K562 (cell line): Measurements from ENCODE around the gene HOXB7. TPM values are rescaled to one million over a fixed set of nuclear protein-coding genes. Genes with fewer than 3 reads are reported as not detected.

ENCODE experiments used
- ATAC-seq: fragments of 200-7000 bp; cut with Tn5 transposase; 3 replicates; pipeline ENCODE4 v1.9.1; 2020; ENCODE audit warnings: moderate library complexity
- BruUV-seq: library from RNA; stranded (reverse); fragments of 400-500 nt; replicated peaks from 2 replicates; lab custom pipeline; 2021; lab: Mats Ljungman, UMichigan
- CTCF ChIA-PET: fragments of 300-600 bp; formaldehyde crosslinking; extraction: SDS; loops from one replicate; lab custom pipeline; 2021; ENCODE audit warnings: low intra/inter-chr PET ratio; lab: Yijun Ruan, JAX
- POLR2A ChIA-PET: fragments of 300-600, 350-650 bp; sonication (Branson Sonifier 250); formaldehyde crosslinking; extraction: SDS; loops from one replicate; lab custom pipeline; 2021; ENCODE audit warnings: antibody characterized with exemption, inconsistent platforms; lab: Yijun Ruan, JAX
- DNase-seq, 4 experiments: peaks; one replicate each; pipeline versions ENCODE4 v3.0.0 to v3.0.0-alpha.2; 2011 to 2018; ENCODE audit warnings: low spot score in 3 of 4, mixed read lengths in 3 of 4; ENCODE audit errors: extremely low read depth in 1 of 4
- FAIRE-seq: peaks from 2 replicates; lab custom pipeline; 2011; peaks lifted over from hg19 to GRCh38; lab: Jason Lieb, UNC
- H2AFZ ChIP-seq: 2 replicates; pipeline ENCODE4 v1.6.0; 2011; ENCODE audit warnings: low read depth, low read length, control low read depth, inconsistent platforms
- H3K27ac ChIP-seq: fragments of 200-600 bp; 3 replicates; pipeline ENCODE4 v1.8.0; 2011; ENCODE audit warnings: low read depth, mild to moderate bottlenecking, control low read depth, inconsistent platforms, low read length, moderate library complexity, mixed read lengths; ENCODE audit errors: extremely low read depth
- H3K27me3 ChIP-seq, 2 experiments: fragments of 300-600 bp in 1 of 2; 2 replicates in 1 of 2; 3 replicates in 1 of 2; pipeline versions ENCODE4 v1.6.0 to v1.8.0; 2011; ENCODE audit warnings: inconsistent platforms in 2 of 2, low read length in 2 of 2, mild to moderate bottlenecking in 1 of 2, mixed read lengths in 1 of 2, moderate library complexity in 1 of 2; ENCODE audit not compliant: control insufficient read depth in 2 of 2, insufficient read depth in 2 of 2
- H3K36me3 ChIP-seq: fragments of 300-600 bp; 3 replicates; pipeline ENCODE4 v1.8.0; 2011; ENCODE audit warnings: mild to moderate bottlenecking, low read length, inconsistent platforms; ENCODE audit not compliant: control insufficient read depth, insufficient read depth
- H3K4me1 ChIP-seq, 2 experiments: fragments of 200-600 bp in 1 of 2; replicated peaks in 1 of 2; 2 replicates in 1 of 2; 3 replicates in 1 of 2; pipeline versions ENCODE4 v1.5.1 to v1.8.0; 2011; ENCODE audit warnings: inconsistent platforms in 2 of 2, low read length in 2 of 2, mild to moderate bottlenecking in 1 of 2, mixed read lengths in 1 of 2, moderate library complexity in 1 of 2; ENCODE audit not compliant: control insufficient read depth in 2 of 2, insufficient read depth in 2 of 2
- H3K4me2 ChIP-seq: 2 replicates; pipeline ENCODE4 v1.6.1; 2011; ENCODE audit warnings: low read length, control low read depth, inconsistent platforms, mixed read lengths; ENCODE audit not compliant: insufficient read depth
- H3K4me3 ChIP-seq: fragments of 200-600 bp; sonication (generic), shearing (Covaris generic); 2 replicates; pipeline ENCODE4 v1.5.1; 2016; ENCODE audit warnings: control low read depth, inconsistent platforms
- H3K79me2 ChIP-seq: fragments of 200-600 bp; 3 replicates; pipeline ENCODE4 v1.8.0; 2011; ENCODE audit warnings: low read length, inconsistent platforms; ENCODE audit not compliant: control insufficient read depth, insufficient read depth
- H3K9ac ChIP-seq, 2 experiments: 2 replicates each; pipeline versions ENCODE4 v1.6.0 to v1.6.1; 2011; ENCODE audit warnings: low read depth in 2 of 2, low read length in 2 of 2, control low read depth in 1 of 2, inconsistent platforms in 1 of 2, mild to moderate bottlenecking in 1 of 2, mixed read lengths in 1 of 2; ENCODE audit not compliant: insufficient read depth in 1 of 2
- H3K9me1 ChIP-seq: one replicate; pipeline ENCODE4 v1.6.0; 2011; ENCODE audit warnings: inconsistent platforms, mild to moderate bottlenecking, low read length, moderate library complexity; ENCODE audit not compliant: control insufficient read depth, insufficient read depth
- H3K9me3 ChIP-seq: replicated peaks from 2 replicates; pipeline ENCODE4 v1.5.1; 2011; ENCODE audit warnings: low read depth, low read length, inconsistent platforms; ENCODE audit not compliant: control insufficient read depth, insufficient read depth
- H4K20me1 ChIP-seq: replicated peaks from 2 replicates; pipeline ENCODE4 v1.6.1; 2011; ENCODE audit warnings: low read length, inconsistent platforms, mixed read lengths; ENCODE audit not compliant: control insufficient read depth, insufficient read depth
- E2F1 ChIP-seq: sonication (generic); formaldehyde crosslinking; IDR thresholded peaks from 2 replicates; pipeline ENCODE4 v1.8.1; 2023; ENCODE audit warnings: mild to moderate bottlenecking, missing genetic modification reagents, moderate library complexity
- JUN ChIP-seq, 2 experiments: sonication (generic) in 1 of 2; formaldehyde crosslinking in 1 of 2; IDR thresholded peaks; 2 replicates each; pipeline versions ENCODE4 v1.6.1 to v1.8.0; 2012 to 2022; ENCODE audit warnings: borderline replicate concordance in 2 of 2, mild to moderate bottlenecking in 2 of 2, improper control_type of control experiment in 1 of 2, low read depth in 1 of 2, low read length in 1 of 2, missing genetic modification reagents in 1 of 2
- TOE1 ChIP-seq, 2 experiments: fragments of 450-650 bp in 1 of 2; sonication (generic) in 1 of 2; formaldehyde crosslinking in 1 of 2; IDR thresholded peaks; 2 replicates each; pipeline versions ENCODE4 v1.7.1 to v1.8.0; 2016 to 2022; ENCODE audit warnings: borderline replicate concordance in 2 of 2, mild to moderate bottlenecking in 2 of 2, antibody characterized with exemption in 1 of 2, inconsistent platforms in 1 of 2, low read depth in 1 of 2, missing genetic modification reagents in 1 of 2, moderate library complexity in 1 of 2
- ZNF507 ChIP-seq: conservative IDR thresholded peaks from 2 replicates; pipeline ENCODE4 v1.6.1; 2017; ENCODE audit warnings: missing genetic modification characterization, missing compliant biosample characterization
- ZNF644 ChIP-seq: fragments of 200-800 bp; sonication (Bioruptor generic); IDR thresholded peaks from 2 replicates; pipeline ENCODE4 v1.6.1; 2016; ENCODE audit warnings: low read depth, missing genetic modification characterization, missing compliant biosample characterization
- WGBS: fragments of 100-300 bp; shearing (Covaris generic); methylation state at CpG from one replicate; pipeline ENCODE4 v1.1.6; 2016; ENCODE audit warnings: low coverage, mixed read lengths; ENCODE audit not compliant: insufficient coverage; ENCODE audit errors: missing lambda C conversion rate; 5-methylcytosine and 5-hydroxymethylcytosine counted together
- in situ Hi-C: fragments of 300-500 bp; cut with MboI; formaldehyde crosslinking; loops from 4 replicates; pipeline ENCODE4 v1.15.0; 2018; ENCODE audit warnings: inconsistent platforms, mixed read lengths
- intact Hi-C: fragments of 100-400 bp; cut with micrococcal nuclease; formaldehyde crosslinking; loops from 2 replicates; pipeline ENCODE4 v1.14.2; 2022
- polyA plus RNA-seq, 8 experiments: library from polyadenylated mRNA; depleted of rRNA in 4 of 8; stranded (reverse) in 5 of 8; unstranded in 3 of 8; fragments of >200 nt; fragmentation: Nextera tagmentation in 2 of 8; fragmentation: Illumina TruSeq in 1 of 8; extraction: Ambion mirVana in 2 of 8; extraction: Trizol in 1 of 8; gene quantifications; 2 replicates each; pipeline versions ENCODE4 v1.2.1 to v1.2.3, GENCODE V29; 2011 to 2014; ENCODE audit warnings: inconsistent platforms in 1 of 8, missing spikeins in 1 of 8
- total RNA-seq, 7 experiments: library from RNA; depleted of rRNA in 6 of 7; stranded (reverse); fragments of >200 nt in 6 of 7; fragmentation: Illumina TruSeq in 2 of 7; extraction: Trizol in 2 of 7; gene quantifications; 2 replicates each; pipeline versions ENCODE4 v1.2.1 to v1.2.3, GENCODE V29; 2011 to 2021; ENCODE audit warnings: low replicate concordance in 1 of 7

Gene HOXB7
- total and polyA plus RNA-seq, 9 of the 15 experiments (the other 6 are each of a cell fraction or from before 2014, with no cell fraction given), result 5.5 to 16.7 (median 8.3) TPM

DNA sequence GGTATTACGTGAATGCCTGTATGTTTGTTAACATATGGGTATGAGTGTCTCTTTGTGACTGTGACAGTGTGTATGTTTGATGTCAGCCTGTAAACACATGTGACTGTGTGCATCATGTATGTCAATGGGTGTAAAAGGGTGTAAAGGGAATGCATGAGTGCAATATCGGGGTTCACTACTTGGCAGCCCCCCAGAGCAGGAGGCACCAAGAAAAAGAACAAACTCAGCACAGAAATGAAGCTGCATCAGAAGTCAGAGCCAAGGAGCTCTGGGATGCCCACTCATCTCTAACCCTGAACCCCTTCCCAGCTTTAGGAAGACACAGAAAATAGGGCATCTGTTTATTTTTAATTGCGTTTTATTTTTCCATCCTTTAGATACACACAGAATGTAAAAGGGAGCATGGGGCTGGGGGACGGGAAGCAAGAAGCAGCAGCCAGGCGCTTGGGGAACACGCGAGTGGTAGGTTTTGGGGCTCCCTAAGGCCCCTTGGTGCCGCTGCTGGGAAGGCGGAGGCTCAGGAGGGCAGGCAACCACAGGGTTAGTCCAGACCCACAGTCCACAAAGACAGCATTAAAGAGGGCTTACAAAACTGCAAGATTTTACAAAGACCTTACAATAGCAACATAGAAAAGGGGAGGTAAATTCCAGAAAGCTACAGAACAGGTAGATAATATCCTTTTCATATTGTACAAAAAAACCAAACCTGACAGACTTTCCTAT, 3.8 kb downstream of the HOXB7 start:
- H3K36me3 ChIP-seq, result peaks cover 6% of the 10 kb centered on the region; the same call in 1 of the 3 replicates
- intact Hi-C loops (no loop called here), in situ Hi-C loops (no loop called here)
- H3K4me3 ChIP-seq, result no peak overlapping the region
- TF ChIP-seq TOE1 (IDR thresholded peaks at IDR 0.05; ENCODE audit: borderline replicate concordance) (no peak), TOE1 (CRISPR knock-in tag; IDR thresholded peaks at IDR 0.05; ENCODE audit: borderline replicate concordance, low read depth) (no peak), ZNF644 (tag) (no peak), E2F1 (no peak), JUN (IDR thresholded peaks at IDR 0.05; ENCODE audit: borderline replicate concordance, low read depth, low read length) (no peak), JUN (CRISPR knock-in tag; IDR thresholded peaks at IDR 0.05; ENCODE audit: borderline replicate concordance) (no peak), ZNF507 (tag) (no peak)
- no peaks in the 10 kb centered on the region for H4K20me1 ChIP-seq
- H3K4me2 ChIP-seq, result no peak overlapping the region
- H3K27ac ChIP-seq, result no peak overlapping the region
- BruUV-seq, result no TSS peak
- H3K79me2 ChIP-seq, result peaks cover 45% of the 10 kb centered on the region
- H2AFZ ChIP-seq, result no peak overlapping the region
- no peak for FAIRE-seq
- no peak for ATAC-seq
- no peak for DNase-seq
- WGBS, result 91% methylated on average over 9 of the region's 9 CpGs
- peak overlapping the region in 1 of 2 experiments; percentile 44; a peak in 1 of 4 replicates for H3K9ac ChIP-seq
- H3K9me1 ChIP-seq, result no peaks in the 10 kb centered on the region
- H3K4me1 ChIP-seq, result peaks cover 30 to 69% of the 10 kb centered on the region in 2 experiments
- H3K27me3 ChIP-seq, result no peaks in the 10 kb centered on the region
- CTCF ChIA-PET, result no interaction called here
- POLR2A ChIA-PET, result interaction anchor here (0.6 to 0.8 kb wide), 3 partner anchors 106 to 458 kb away, joined by 3 read pairs; no protein-coding TSS in a partner anchor
- H3K9me3 ChIP-seq, result no peaks in the 10 kb centered on the region
